ENCODE data around the gene PDZD2.

DNA sequence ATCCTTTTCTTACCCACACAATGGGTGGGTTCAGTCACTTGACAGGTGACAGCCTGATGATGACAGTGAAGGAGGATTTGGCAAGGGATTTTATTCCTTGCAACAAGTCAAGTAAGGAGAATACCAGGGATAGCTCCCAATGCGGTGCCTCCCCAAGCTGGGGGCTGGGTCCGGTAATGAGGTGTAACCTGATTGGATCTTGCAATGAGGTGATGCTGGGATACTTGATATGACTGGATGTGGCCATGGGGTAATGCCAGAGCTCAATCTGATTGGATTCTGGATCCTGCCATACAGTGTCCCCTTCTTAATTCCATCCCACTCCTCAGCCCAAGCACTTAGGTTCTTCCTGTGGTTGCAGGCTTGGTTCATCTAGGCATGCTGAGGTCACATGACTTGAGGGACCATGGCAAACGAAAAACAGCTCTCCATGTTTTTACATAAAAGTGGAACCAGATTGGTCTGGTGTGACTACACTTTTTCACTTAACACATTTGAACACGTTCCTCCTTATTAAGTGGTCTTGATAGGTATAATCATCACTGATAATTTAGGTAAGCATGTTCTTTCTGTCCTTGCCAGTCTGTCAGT lies 181.1 kb downstream of the PDZD2 start:
- TF ChIP-seq EZH2 (IDR thresholded peaks at IDR 0.05; ENCODE audit: borderline replicate concordance, insufficient read depth, low read length, poor library complexity, severe bottlenecking) (no peak), TAF1 (IDR thresholded peaks at IDR 0.05; ENCODE audit: low read depth) (no peak), EP300 (conservative IDR thresholded peaks at IDR 0.05; ENCODE audit: poor library complexity, severe bottlenecking) (no peak), RAD21 (conservative IDR thresholded peaks at IDR 0.05) (no peak)
- TF ChIP-seq, protein P1, sequence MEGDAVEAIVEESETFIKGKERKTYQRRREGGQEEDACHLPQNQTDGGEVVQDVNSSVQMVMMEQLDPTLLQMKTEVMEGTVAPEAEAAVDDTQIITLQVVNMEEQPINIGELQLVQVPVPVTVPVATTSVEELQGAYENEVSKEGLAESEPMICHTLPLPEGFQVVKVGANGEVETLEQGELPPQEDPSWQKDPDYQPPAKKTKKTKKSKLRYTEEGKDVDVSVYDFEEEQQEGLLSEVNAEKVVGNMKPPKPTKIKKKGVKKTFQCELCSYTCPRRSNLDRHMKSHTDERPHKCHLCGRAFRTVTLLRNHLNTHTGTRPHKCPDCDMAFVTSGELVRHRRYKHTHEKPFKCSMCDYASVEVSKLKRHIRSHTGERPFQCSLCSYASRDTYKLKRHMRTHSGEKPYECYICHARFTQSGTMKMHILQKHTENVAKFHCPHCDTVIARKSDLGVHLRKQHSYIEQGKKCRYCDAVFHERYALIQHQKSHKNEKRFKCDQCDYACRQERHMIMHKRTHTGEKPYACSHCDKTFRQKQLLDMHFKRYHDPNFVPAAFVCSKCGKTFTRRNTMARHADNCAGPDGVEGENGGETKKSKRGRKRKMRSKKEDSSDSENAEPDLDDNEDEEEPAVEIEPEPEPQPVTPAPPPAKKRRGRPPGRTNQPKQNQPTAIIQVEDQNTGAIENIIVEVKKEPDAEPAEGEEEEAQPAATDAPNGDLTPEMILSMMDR (IDR thresholded peaks at IDR 0.05; ENCODE audit: poor library complexity, severe bottlenecking) = no peak
